ENCODE measurements around the gene PXMP2.
"Not testable (repeated sequence)": the region's sequence is repeated elsewhere in the genome, so short reads cannot be mapped to it uniquely, and the experiment has no call there.

PXMP2 gene

GRCh38 chr12:132660996-132661395 lies 26.4 kb upstream of the PXMP2 start:
- DNase-seq, result no peak

GRCh38 chr12:132661972-132662371 lies 25.4 kb upstream of the PXMP2 start:
- DNase-seq, result no peak

- no peak for DNase-seq
These were observed 24.3 kb upstream of the PXMP2 start for GRCh38 chr12:132662901-132663755.

GRCh38 chr12:132664206-132665148 lies 22.9 kb upstream of the PXMP2 start:
- DNase-seq, result no peak

GRCh38 chr12:132665149-132665491 lies 22.3 kb upstream of the PXMP2 start:
- no peak for DNase-seq

GRCh38 chr12:132665794-132666193 lies 21.6 kb upstream of the PXMP2 start:
- no peak for DNase-seq

- DNase-seq, result no peak
These were observed 18.9 kb upstream of the PXMP2 start for GRCh38 chr12:132668191-132669088.

- no peak for DNase-seq
These were observed 18.1 kb upstream of the PXMP2 start for GRCh38 chr12:132669166-132669879.

GRCh38 chr12:132672116-132672515 lies 15.3 kb upstream of the PXMP2 start:
- DNase-seq, result no peak

- no peak for DNase-seq
These were observed 14.7 kb upstream of the PXMP2 start for GRCh38 chr12:132672678-132673077.

GRCh38 chr12:132673288-132674179 lies 13.9 kb upstream of the PXMP2 start:
- no peak for DNase-seq

GRCh38 chr12:132674561-132674960 lies 12.8 kb upstream of the PXMP2 start:
- no peak for DNase-seq

- no peak for DNase-seq
These were observed 11.5 kb upstream of the PXMP2 start for GRCh38 chr12:132675757-132676432.

GRCh38 chr12:132677492-132677891 lies 9.9 kb upstream of the PXMP2 start:
- DNase-seq, result no peak

- DNase-seq, result no peak
These were observed 2.0 kb upstream of the PXMP2 start for GRCh38 chr12:132685400-132685799.

GRCh38 chr12:132686825-132687210 lies 569 bp upstream of the PXMP2 start:
- no peak for DNase-seq

- no peak for DNase-seq
These were observed 1.8 kb downstream of the PXMP2 start for GRCh38 chr12:132689227-132689626.

GRCh38 chr12:132690112-132690511 lies 2.7 kb downstream of the PXMP2 start:
- DNase-seq, result no peak

- DNase-seq, result not testable (repeated sequence)
These were observed 4.6 kb downstream of the PXMP2 start for GRCh38 chr12:132692030-132692429.

- not testable (repeated sequence) for DNase-seq
These were observed 7.5 kb downstream of the PXMP2 start for GRCh38 chr12:132694888-132695287.
